Activated CD4-positive, alpha-beta T cell treated with anti-CD3 and anti-CD28 coated beads, Interleukin-10, Interleukin-2, amounts not matched to agents 100 ng/mL and 50 ng/mL, durations not matched to agents 16 hours and 8 hours (primary cell): Measurements from ENCODE around the gene GAGE13.
"Not testable (repeated sequence)": the region's sequence is repeated elsewhere in the genome, so short reads cannot be mapped to it uniquely, and the experiment has no call there.

Experiments
- DNase-seq: peaks from one replicate; pipeline ENCODE4 v3.0.0-alpha.2; 2020

Gene GAGE13, protein sequence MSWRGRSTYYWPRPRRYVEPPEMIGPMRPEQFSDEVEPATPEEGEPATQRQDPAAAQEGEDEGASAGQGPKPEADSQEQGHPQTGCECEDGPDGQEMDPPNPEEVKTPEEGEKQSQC

DNA sequence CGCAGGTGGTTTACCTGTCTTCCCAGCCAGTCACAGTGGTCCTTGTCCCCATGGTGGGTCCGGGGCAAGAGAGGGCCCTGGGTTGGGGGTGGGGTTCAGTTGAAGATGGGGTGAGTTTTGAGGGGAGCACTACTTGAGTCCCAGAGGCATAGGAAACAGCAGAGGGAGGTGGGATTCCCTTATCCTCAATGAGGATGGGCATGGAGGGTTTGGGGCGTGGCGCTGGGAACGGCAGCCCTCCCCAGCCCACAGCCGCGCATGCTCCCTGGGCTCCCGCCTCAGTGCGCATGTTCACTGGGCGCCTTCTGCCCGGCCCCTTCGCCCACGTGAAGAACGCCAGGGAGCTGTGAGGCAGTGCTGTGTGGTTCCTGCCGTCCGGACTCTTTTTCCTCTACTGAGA lies at the start of gene GAGE13:
TSS of gene GAGE13 (plus strand) at position 301 of the 400 bp plus-strand sequence. CDS start 1,156 bp downstream, outside the sequence.
- DNase-seq: not testable (repeated sequence)

DNA sequence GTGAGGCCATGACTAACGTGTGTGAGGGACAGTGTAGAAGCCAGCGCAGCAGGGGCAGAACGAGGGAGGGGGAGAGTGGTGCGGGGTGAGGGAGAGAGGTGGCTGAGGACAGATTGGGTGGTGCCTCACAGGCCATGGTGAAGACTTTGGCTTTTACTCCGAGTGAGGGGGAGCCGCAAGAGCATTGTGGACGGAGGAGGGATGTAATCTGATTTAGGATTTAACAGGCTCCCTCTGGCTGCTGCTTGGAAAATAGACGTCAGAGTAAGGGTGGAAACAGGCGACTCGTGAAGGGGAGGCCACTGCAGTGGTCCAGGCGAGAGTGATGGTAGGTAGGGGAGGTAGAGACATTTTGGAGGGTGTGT lies 48.8 kb upstream of the GAGE13 start:
- no peak for DNase-seq

DNA sequence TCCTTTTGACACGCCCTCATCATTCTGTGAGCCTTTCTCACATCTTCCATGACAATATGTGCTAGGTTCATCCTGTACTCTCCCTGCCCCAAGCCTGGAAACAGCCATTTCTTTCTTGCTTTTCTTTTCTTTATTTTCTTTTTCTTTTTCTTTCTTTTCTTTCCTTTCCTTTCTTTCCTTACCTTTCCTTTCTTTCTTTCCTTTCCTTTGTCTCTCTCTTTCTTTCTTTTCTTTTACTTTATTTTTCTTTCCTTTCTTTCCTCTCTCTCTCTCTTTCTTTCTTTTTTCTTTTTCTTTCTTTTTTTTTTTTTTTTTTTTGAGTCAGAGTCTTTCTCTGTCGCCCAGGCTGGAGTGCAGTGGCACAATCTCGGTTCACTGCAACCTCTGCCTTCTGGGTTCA lies 47.2 kb upstream of the GAGE13 start:
- no peak for DNase-seq

DNA sequence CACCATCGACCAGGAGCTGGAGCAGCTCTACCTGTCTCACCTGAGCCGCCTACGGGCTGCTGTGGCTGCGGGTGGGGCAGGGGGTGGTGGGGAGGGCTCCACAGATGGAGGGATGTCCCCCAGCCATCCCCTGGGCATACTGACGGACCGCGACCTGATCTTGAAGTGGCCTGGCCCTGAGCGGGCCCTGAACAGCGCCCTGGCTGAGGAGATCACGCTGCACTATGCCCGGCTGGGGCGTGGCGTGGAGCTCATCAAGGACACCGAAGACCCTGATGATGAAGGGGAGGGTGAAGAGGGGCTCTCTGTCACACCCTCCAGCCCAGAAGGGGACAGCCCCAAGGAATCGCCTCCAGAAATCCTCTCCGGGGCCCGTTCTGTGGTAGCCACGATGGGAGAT lies 45.2 kb upstream of the GAGE13 start:
- DNase-seq: no peak

DNA sequence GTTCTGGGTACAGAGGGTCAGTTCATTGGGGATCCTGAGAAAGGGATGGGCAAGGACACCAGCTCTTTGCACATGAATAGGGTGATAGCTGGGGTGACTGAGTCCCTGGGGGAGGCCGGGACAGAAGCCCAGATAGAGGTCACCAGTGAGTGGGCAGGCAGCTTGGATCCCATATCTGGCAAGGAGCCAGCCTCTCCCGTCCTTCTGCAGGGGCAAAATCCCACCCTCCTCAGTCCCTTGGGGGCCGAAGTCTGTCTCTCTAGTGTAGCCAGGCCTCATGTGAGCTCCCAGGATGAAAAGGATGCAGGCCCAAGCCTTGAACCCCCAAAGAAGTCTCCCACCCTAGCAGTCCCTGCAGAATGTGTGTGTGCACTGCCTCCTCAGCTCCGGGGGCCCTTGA lies 44.8 kb upstream of the GAGE13 start:
- no peak for DNase-seq

DNA sequence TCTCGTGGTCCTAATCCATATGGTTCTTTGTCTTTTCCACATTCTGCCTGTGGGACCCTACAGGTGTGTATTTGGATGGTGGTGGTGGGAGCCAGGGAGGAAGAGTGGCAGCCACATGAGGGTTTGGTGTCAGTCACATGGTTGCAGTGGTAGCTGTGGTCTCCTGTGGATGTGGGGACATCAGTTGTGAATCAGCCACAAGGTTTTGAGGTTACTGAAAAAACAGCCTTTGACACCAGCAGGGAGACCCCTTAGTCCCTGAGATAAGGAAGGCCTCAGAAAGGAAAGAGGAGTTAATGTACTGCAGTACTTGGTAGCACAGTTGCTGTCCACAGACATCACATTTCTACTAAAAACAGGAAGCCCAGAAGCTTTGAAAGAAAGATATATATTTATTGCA lies 43.7 kb upstream of the GAGE13 start:
- DNase-seq: no peak

DNA sequence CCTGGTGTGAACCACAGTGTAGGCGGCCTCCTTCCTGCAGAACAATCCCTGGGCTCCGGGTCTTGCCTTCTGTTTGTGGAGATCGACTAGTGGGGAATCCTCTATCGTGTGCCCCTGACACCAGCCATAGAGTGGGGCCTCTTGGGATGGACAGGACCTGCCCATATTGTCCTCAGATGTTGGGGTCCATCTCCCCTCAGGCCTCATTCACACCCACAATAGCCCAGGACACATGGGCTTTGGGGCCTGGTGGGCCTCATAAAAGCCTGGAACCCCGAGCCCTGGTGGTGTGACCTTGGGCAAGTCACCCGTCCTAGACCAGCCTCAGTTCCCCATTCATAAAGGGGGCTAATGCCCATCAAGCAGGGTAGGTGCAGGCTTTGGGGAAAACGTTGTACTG lies 41.2 kb upstream of the GAGE13 start:
- DNase-seq: no peak

DNA sequence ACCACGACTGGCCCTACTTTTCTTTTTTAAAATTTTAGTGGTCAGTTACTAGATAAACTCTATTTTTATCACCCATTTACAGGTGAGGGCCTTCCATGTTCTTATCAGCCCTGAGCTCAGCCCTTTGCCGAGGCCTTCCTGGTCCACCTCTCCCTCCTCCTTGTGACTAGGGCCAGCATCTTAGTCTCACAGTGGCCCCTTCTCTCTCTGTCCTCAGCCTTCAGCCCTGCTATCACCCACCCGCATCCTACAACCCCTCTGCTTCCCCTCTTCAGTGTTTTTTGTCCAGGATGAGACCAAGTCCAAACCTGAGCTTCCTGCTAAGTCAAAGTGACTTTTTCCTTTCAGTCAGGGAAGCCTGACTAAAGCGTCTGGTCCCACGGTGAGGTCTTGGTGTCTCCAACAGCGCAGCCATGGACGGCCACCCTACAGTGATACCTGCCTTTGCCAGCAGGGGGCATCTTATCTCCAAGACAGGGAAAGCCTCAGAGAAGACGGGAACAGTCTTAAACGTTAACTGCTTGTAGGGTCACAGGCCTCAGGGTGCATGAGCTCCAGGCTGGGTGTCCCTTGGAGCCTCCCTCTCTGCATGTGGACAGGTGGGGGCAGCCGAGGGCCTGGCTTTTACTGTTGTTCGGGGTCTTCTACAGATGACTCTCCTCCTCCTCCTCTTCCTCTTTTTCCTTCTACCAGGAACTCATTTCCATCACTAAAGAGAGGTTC lies 39.6 kb upstream of the GAGE13 start:
- DNase-seq: peak; percentile 77

DNA sequence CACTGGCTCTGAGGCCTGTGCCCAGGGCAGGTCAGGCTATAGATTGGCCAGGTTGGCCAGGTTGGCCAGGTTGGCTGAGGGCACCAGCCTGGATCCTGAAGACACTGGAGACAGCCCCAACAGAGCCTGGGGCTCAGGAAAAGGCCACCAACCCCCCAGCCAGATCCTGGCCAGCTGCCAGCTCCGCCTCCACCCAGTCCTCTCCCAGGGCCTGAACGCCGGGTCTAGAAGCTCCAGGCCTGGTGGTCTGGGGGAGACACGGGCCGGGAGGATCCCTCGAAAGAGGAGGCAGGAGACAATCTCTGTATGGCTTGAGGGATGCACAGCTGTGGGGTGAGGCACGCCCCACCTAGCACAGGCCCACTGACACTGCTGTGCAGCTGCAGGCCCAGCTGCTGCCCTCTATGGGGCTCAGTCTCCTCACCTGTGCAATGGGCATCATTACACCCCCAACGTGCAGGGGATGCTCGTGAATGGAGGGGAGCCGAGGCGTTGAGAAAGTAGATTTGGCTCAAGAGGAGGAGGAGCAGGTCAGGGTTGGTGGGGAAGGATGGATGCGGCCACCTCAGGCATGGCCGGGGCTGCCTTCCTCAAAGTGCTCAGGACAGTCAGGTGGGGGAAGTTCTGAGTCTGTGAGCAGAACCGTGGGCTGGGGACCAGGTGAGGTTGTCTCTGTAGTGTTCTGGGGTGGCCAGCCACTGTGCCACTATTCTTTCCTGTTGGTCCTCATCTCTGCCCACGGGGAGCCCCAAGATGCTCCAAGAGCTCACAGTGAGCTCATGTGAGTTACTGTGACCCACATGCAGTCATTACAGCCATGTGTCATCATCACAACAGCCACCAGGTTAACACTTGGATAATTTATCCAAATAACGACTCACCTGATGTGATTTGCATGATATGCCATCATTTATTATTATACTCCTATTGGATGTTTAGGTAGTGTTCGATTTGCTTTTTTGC lies 38.7 kb upstream of the GAGE13 start:
- no peak for DNase-seq

DNA sequence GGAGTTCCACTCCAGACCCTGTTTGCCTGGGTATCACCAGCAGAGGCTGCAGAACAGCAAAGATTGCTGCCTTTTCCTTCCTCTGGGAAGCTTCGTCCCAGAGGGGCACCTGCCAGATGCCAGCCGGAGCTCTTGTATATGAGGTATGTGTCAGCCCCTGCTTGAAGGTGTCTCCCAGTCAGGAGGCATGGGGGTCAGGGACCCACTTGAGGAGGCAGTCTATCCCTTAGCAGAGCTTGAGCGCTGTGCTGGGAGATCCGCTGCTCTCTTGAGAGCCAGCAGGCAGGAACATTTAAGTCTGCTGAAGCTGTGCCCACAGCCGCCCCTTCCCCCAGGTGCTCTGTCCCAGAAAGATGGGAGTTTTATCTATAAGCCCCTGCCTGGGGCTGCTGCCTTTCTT lies 32.1 kb upstream of the GAGE13 start:
- not testable (repeated sequence) for DNase-seq

DNA sequence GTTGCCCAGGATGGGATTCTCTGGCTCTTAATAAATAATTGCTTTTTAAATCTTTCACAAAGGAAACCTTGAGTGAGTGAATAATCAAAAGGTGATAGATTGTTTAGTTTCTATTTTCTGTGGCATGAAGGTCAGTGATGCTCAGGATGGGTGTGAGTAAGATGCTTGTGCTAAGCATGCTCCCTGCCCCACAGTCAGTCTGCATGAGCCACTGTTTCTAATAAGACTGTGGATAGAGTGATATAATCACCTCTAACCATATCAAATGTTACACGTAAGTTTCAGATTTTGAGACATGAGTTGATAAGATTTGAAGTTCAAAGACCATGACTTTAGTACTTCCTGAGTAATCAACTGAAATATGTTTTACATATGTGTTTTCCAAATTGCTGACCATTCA lies 30.7 kb upstream of the GAGE13 start:
- DNase-seq: no peak

DNA sequence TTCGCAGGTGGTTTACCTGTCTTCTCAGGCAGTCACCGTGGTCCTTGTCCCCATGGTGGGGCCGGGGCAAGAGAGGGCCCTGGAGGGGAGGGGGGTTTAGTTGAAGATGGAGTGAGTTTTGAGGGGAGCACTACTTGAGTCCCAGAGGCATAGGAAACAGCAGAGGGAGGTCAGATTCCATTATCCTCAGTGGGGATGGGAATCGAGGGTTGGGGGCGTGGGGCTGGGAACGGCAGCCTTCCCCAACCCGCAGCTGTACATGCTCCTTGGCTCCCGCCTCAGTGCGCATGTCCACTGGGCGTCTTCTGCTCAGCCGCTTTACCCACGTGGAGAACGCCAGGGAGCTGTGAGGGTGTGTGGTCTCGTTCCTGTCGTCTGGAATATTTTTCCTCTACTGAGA lies 28.0 kb upstream of the GAGE13 start, which contains the start of gene GAGE10:
TSS of gene GAGE10 (plus strand) at position 301 of the 400 bp plus-strand sequence. CDS start 1,214 bp downstream, outside the sequence.
- no peak for DNase-seq

DNA sequence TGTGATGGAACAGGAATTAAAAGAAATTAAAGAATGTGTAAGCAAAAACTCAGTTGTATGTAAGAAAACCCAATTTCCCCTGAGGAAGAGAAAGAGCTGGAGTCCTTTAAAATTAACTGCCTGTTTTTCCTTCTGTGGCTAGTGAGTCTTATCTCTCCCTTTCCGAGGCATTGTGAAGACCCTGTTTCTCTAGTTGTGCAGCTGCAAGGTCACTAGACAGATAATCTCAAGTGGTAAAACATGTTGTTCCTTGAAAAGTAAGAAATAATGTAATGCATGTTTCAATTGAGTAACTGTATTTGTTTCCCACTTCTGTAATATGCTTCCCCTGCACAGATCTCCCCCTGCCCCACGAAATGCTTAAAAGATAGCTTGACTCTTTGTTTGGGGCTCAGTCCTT lies 23.6 kb upstream of the GAGE13 start:
- not testable (repeated sequence) for DNase-seq

DNA sequence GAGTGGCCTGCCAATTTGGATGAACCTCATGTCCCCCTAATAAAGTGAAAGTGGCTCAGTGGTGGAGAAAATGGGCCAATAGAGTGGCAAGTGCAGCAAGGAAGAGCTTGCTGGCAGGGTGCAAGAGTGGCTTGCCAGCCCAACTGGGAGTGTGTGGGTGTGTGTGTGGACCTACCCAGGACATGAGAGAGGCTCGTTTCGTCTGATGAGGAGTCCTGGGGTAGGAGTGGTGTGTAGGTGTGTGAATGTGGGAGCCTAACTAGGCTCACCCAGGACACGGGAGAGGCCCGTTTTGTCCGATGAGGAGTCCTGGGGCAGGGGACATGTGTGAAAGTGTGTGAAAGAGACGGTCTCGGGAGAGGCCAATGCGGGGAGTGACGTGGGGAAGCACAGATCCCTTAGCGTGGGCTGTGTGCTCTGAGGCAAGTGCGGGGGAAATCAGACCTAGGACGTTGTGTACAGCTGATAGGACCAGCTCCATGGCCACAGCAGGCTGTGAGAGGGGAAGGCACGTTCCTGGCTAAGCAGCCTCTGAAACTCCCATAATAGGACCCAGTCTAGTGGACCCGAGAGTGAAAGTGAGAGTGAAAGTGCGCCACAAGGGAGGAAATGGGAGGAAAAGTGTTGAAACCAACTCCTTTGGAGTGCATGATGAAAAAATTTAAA lies 22.6 kb upstream of the GAGE13 start:
- peak; percentile 31 for DNase-seq

DNA sequence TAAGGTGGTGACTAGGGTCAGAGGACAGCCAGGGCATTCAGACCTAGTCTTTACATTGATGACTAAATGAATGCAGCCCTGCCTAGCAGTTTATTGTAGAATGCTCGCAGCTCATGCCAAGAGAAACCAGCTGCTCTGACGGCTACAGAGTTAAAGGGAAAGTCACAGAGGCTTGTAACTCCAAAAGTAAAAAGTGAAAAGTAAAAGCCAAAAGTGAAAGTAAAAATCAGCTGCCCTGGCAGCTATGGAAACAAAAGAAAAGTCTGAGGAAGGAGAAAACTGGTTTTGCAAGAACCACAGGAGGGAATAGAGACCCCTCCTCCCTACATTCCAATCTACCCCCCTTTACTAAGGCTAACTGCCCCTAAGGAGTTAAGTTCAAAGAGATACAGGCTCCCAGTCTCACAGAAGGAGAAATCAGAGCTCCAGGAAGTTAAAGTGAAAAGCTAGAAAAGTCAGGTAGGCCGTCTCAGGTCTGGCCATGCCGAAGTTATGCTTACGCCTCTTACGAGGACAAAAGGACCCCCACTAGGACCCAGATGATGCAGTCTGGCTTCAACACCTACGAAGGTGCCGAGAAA lies 21.9 kb upstream of the GAGE13 start:
- peak; percentile 14 for DNase-seq

DNA sequence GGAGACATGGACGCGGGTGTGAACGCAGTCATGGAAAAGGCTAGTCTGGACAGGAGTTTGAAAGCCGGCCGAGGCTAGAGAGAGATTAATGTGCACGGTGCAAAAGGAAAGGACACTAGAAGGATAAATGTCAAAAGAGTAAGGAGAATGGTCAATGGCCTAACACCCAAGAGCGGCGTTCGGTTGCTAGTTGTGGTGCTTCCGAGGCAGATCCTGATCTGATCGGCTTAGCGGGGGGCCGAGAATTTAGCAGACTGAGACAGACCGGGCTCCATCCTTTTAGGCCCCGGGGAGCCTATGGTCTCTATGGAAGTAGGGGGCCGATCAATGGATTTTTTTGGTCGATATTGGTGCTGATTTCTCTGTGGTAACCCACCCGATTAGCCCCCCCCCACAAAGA lies 21.0 kb upstream of the GAGE13 start:
- no peak for DNase-seq

DNA sequence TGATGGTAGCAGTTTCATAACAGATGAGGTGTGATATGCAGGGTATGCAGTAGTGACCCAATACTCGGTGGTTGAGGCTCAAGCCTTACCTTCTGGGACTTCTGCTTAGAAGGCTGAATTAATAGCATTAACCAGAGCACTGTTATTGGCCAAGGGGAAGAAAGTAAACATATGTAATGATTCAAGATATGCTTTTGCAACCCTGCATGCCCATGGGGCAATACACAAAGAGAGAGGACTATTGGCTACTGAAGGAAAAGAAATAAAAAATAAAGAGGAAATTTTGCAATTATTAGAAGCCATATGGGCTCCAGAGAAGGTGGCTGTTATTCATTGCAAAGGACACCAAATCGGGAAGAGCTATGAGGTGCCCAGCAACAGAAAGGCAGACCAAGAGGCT lies 19.2 kb upstream of the GAGE13 start:
- no peak for DNase-seq

DNA sequence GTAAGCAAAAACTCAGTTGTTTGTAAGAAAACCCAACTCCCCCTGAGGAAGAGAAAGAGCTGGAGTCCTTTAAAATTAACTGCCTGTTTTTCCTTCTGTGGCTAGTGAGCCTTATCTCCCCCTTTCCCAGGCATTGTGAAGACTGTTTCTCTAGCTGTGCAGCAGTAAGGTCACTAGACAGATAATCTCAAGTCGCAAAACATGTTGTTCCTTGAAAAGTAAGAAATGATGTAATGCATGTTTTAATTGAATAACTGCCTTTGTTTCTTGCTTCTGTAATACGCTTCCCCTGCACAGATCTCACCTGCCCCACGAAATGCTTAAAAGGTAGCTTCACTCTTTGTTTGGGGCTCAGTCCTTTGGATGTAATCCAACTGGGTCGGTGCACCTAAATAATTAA lies 15.3 kb upstream of the GAGE13 start:
- DNase-seq: no peak

DNA sequence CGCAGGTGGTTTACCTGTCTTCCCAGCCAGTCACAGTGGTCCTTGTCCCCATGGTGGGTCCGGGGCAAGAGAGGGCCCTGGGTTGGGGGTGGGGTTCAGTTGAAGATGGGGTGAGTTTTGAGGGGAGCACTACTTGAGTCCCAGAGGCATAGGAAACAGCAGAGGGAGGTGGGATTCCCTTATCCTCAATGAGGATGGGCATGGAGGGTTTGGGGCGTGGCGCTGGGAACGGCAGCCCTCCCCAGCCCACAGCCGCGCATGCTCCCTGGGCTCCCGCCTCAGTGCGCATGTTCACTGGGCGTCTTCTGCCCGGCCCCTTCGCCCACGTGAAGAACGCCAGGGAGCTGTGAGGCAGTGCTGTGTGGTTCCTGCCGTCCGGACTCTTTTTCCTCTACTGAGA lies 9.6 kb upstream of the GAGE13 start, which contains the start of gene GAGE12J:
TSS of gene GAGE12J (plus strand) at position 301 of the 400 bp plus-strand sequence. CDS start 1,157 bp downstream, outside the sequence.
- DNase-seq: not testable (repeated sequence)

DNA sequence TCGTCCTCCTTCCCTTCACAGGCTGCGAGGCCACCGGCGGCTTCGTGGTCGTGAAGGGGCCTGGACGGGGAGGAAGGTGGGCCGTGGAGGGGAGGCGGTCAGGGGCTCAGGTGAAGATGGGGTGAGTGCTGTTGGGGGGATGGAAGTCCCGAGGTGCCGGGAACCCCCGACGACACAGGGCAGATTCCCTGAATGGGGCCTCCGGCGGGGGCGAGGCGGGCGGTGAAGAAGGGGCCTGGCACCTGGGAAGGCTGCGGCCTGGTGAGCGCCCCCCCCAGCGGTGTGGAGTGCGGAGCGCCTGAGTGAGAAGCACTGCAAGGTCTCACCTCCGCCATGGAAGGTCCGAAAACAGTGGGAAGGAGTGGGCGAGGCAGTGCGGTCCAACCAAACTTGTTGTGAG lies 9.1 kb upstream of the GAGE13 start:
- not testable (repeated sequence) for DNase-seq

DNA sequence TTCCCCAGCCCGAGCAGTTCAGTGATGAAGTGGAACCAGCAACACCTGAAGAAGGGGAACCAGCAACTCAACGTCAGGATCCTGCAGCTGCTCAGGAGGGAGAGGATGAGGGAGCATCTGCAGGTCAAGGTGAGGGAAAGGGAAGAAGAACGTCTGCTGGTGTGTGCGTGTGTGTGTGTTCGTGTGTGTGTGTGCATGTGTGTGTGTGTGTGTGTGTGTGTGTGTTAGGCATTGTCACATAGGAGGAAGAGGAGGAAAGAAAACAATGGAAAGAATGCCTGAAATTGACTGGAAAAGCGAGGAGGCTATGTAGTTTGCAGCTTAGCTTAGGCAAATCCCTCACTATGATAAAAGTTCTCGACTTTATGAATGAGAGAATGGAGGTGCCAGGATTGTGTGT lies 7.6 kb upstream of the GAGE13 start:
- not testable (repeated sequence) for DNase-seq

DNA sequence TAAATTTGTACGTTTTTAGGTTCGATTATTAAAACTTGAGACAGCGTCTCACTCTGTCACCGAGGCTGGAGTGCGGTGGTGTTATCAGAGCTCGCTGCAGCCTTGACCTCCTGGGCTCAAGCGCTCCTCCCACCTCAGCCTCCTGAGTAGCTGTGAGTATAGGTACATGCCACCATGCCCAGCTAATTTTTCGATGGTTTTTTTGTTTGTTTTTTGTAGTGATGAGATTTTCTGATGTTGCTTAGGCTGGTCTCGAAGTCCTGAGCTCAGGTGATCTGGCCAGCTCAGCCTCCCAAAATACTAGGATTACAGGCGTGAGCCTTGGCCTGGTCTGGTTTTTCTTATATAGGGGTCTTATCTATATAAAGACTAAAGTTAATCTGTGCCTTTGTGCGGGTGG lies 961 bp upstream of the GAGE13 start:
- not testable (repeated sequence) for DNase-seq

DNA sequence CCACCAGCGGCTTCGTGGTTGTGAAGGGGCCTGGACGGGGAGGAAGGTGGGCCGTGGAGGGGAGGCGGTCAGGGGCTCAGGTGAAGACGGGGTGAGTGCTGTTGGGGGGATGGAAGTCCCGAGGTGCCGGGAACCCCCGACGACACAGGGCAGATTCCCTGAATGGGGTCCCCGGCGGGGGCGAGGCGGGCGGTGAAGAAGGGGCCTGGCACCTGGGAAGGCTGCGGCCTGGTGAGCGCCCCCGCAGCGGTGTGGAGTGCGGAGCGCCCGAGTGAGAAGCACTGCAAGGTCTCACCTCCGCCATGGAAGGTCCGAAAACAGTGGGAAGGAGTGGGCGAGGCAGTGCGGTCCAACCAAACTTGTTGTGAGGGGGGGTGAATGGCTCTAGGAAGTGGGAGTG lies 459 bp downstream of the GAGE13 start:
- not testable (repeated sequence) for DNase-seq
